ENCODE results near the gene NAGPA. TPM values are rescaled to one million over a fixed set of nuclear protein-coding genes. Genes with fewer than 3 reads are reported as not detected.

The NAGPA gene
- polyA plus RNA-seq, 1 donor from 2014 or later, result 36.6 TPM

DNA sequence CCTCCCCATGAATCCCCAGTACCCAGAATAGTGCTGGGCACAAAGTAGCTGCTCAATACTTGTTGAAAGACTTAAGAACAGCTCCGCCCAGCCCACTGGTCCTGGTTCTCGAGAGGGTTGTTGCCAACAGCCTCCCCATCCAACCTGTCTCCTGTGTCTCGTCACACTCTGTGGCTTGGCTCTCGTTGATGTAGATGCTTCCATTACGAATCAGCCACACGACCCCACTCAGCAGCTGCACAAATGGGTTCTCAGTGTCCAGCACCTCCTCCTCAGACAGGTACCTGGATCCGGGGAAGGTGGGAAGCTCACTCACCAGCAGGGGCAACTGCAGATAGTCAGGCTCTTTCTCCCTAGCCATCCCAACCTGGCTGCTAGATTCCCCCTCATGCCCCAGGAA, 2.1 kb downstream of the NAGPA start:
- no peaks in the 10 kb centered on the region for H3K79me2 ChIP-seq (replicated peaks; ENCODE audit: insufficient read depth, low read length)
- no peaks in the 10 kb centered on the region for H3K27me3 ChIP-seq (ENCODE audit: insufficient read depth, low read depth, low read length)
- no peaks in the 10 kb centered on the region for H3F3A ChIP-seq (ENCODE audit: insufficient read depth, low read length, poor library complexity, severe bottlenecking)
- no peak overlapping the region for H3K27ac ChIP-seq (ENCODE audit: low read length)
- H4K20me1 ChIP-seq (ENCODE audit: insufficient read depth), result no peaks in the 10 kb centered on the region
- H3K9me3 ChIP-seq (ENCODE audit: low read length), result no peaks in the 10 kb centered on the region
- no peak overlapping the region for H2AFZ ChIP-seq (ENCODE audit: low read depth, low read length)
- no peak overlapping the region for H3K4me3 ChIP-seq (ENCODE audit: low read length)
- no peaks in the 10 kb centered on the region for H3K9me2 ChIP-seq (ENCODE audit: insufficient read depth, low read length)
- no peak overlapping the region for H3K4me2 ChIP-seq (ENCODE audit: low read length)
- TF ChIP-seq POLR2AphosphoS5 (IDR thresholded peaks at IDR 0.05) (no peak), MXI1 (conservative IDR thresholded peaks at IDR 0.05; ENCODE audit: poor library complexity, severe bottlenecking) (no peak), EP300 (conservative IDR thresholded peaks at IDR 0.05; ENCODE audit: poor library complexity, severe bottlenecking) (no peak)
- TF ChIP-seq, protein P1, sequence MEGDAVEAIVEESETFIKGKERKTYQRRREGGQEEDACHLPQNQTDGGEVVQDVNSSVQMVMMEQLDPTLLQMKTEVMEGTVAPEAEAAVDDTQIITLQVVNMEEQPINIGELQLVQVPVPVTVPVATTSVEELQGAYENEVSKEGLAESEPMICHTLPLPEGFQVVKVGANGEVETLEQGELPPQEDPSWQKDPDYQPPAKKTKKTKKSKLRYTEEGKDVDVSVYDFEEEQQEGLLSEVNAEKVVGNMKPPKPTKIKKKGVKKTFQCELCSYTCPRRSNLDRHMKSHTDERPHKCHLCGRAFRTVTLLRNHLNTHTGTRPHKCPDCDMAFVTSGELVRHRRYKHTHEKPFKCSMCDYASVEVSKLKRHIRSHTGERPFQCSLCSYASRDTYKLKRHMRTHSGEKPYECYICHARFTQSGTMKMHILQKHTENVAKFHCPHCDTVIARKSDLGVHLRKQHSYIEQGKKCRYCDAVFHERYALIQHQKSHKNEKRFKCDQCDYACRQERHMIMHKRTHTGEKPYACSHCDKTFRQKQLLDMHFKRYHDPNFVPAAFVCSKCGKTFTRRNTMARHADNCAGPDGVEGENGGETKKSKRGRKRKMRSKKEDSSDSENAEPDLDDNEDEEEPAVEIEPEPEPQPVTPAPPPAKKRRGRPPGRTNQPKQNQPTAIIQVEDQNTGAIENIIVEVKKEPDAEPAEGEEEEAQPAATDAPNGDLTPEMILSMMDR (IDR thresholded peaks at IDR 0.05; ENCODE audit: poor library complexity, severe bottlenecking), result no peak
- no peaks in the 10 kb centered on the region for H3K36me3 ChIP-seq (ENCODE audit: insufficient read depth, low read length)
- H3K9ac ChIP-seq (ENCODE audit: low read length), result no peak overlapping the region

DNA sequence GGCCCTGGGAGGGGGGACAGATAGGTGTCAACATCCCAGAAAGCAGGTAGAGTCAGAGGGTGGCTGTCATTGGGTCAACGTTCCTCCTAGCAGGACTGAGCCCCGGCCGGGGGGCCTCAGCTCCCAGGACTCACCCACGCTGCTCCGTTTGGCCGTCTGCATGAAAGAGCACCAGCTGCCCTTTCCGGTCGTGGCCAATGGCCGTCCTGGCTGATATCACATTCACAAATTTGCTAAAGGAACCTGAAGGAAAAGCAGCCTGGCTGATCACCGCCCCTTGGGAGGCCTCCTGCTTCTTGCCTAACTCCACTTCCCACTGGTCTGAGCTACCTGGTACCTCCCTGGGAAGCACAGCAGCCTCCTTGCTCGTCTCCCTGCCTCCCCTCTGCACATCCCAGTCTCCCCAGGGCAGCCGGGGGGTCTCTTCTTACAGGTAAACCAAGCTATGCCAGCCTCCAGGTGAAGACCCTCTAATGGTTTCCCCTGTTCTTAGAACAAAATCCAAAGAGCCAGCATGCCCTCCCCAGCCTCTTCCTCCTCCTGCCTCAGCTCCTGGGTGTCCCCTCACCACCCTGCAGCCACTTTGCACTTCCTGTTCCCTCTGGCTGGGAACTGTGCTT, 3.4 kb downstream of the NAGPA start:
- Histone ChIP-seq H3F3A (ENCODE audit: insufficient read depth, low read length, poor library complexity, severe bottlenecking) (no peaks in the 10 kb centered on the region), H3K79me2 (replicated peaks; ENCODE audit: insufficient read depth, low read length) (no peaks in the 10 kb centered on the region), H3K27ac (ENCODE audit: low read length) (no peak overlapping the region), H3K27me3 (ENCODE audit: insufficient read depth, low read depth, low read length) (no peaks in the 10 kb centered on the region), H3K4me2 (ENCODE audit: low read length) (no peak overlapping the region), H2AFZ (ENCODE audit: low read depth, low read length) (no peak overlapping the region), H3K9me2 (ENCODE audit: insufficient read depth, low read length) (no peaks in the 10 kb centered on the region), H3K9me3 (ENCODE audit: low read length) (no peaks in the 10 kb centered on the region), H3K4me3 (ENCODE audit: low read length) (no peak overlapping the region), H4K20me1 (ENCODE audit: insufficient read depth) (no peaks in the 10 kb centered on the region), H3K9ac (ENCODE audit: low read length) (no peak overlapping the region), H3K36me3 (ENCODE audit: insufficient read depth, low read length) (no peaks in the 10 kb centered on the region)
- TF ChIP-seq, protein P2, sequence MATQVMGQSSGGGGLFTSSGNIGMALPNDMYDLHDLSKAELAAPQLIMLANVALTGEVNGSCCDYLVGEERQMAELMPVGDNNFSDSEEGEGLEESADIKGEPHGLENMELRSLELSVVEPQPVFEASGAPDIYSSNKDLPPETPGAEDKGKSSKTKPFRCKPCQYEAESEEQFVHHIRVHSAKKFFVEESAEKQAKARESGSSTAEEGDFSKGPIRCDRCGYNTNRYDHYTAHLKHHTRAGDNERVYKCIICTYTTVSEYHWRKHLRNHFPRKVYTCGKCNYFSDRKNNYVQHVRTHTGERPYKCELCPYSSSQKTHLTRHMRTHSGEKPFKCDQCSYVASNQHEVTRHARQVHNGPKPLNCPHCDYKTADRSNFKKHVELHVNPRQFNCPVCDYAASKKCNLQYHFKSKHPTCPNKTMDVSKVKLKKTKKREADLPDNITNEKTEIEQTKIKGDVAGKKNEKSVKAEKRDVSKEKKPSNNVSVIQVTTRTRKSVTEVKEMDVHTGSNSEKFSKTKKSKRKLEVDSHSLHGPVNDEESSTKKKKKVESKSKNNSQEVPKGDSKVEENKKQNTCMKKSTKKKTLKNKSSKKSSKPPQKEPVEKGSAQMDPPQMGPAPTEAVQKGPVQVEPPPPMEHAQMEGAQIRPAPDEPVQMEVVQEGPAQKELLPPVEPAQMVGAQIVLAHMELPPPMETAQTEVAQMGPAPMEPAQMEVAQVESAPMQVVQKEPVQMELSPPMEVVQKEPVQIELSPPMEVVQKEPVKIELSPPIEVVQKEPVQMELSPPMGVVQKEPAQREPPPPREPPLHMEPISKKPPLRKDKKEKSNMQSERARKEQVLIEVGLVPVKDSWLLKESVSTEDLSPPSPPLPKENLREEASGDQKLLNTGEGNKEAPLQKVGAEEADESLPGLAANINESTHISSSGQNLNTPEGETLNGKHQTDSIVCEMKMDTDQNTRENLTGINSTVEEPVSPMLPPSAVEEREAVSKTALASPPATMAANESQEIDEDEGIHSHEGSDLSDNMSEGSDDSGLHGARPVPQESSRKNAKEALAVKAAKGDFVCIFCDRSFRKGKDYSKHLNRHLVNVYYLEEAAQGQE (IDR thresholded peaks at IDR 0.05; ENCODE audit: borderline replicate concordance), result no peak
- no peak for TF ChIP-seq SMC3 (conservative IDR thresholded peaks at IDR 0.05; ENCODE audit: poor library complexity)
- TF ChIP-seq, protein P1 (IDR thresholded peaks at IDR 0.05; ENCODE audit: poor library complexity, severe bottlenecking), result no peak
- no peak for TF ChIP-seq TAF1 (IDR thresholded peaks at IDR 0.05; ENCODE audit: low read depth)
- no peak for TF ChIP-seq RAD21 (conservative IDR thresholded peaks at IDR 0.05)
- TF ChIP-seq MXI1 (conservative IDR thresholded peaks at IDR 0.05; ENCODE audit: poor library complexity, severe bottlenecking), result no peak
- TF ChIP-seq EZH2 (IDR thresholded peaks at IDR 0.05; ENCODE audit: borderline replicate concordance, insufficient read depth, low read length, poor library complexity, severe bottlenecking), result no peak
- TF ChIP-seq EP300 (conservative IDR thresholded peaks at IDR 0.05; ENCODE audit: poor library complexity, severe bottlenecking), result no peak
- no peak for TF ChIP-seq POLR2AphosphoS5 (IDR thresholded peaks at IDR 0.05)
